HG02571 (cell line): ENCODE results near the gene KIRREL3.

ENCODE experiments used
- ATAC-seq: cut with Tn5 transposase; IDR thresholded peaks from one replicate; pipeline ENCODE4 v1.9.1; 2021; ENCODE audit warnings: mild to moderate bottlenecking, moderate library complexity; ENCODE audit not compliant: unreplicated experiment

The KIRREL3 gene

GRCh38 chr11:126878913-126879482 is 121.6 kb downstream of the KIRREL3 start:
- no peak for ATAC-seq

GRCh38 chr11:126874831-126875230 is 125.7 kb downstream of the KIRREL3 start:
- no peak for ATAC-seq

GRCh38 chr11:126874276-126874675 is 126.3 kb downstream of the KIRREL3 start:
- no peak for ATAC-seq

GRCh38 chr11:126871792-126872191 is 128.8 kb downstream of the KIRREL3 start:
- ATAC-seq, result no peak

- ATAC-seq, result no peak
These were observed 130.5 kb downstream of the KIRREL3 start for GRCh38 chr11:126870021-126870420.

GRCh38 chr11:126868741-126869140 is 131.8 kb downstream of the KIRREL3 start:
- no peak for ATAC-seq

- ATAC-seq, result no peak
These were observed 135.6 kb downstream of the KIRREL3 start for GRCh38 chr11:126864934-126865333.

GRCh38 chr11:126863294-126863997 is 137.1 kb downstream of the KIRREL3 start:
- ATAC-seq, result no peak

GRCh38 chr11:126862664-126863243 is 137.8 kb downstream of the KIRREL3 start:
- no peak for ATAC-seq

GRCh38 chr11:126861796-126862459 is 138.6 kb downstream of the KIRREL3 start:
- ATAC-seq, result no peak

GRCh38 chr11:126857860-126858808 is 142.4 kb downstream of the KIRREL3 start:
- ATAC-seq, result no peak

- ATAC-seq, result no peak
These were observed 145.0 kb downstream of the KIRREL3 start for GRCh38 chr11:126855536-126855935.

GRCh38 chr11:126853732-126854131 is 146.8 kb downstream of the KIRREL3 start:
- ATAC-seq, result no peak

- ATAC-seq, result no peak
These were observed 155.8 kb downstream of the KIRREL3 start for GRCh38 chr11:126844789-126845188.

GRCh38 chr11:126843096-126843495 is 157.5 kb downstream of the KIRREL3 start:
- no peak for ATAC-seq

GRCh38 chr11:126841999-126842398 is 158.6 kb downstream of the KIRREL3 start:
- ATAC-seq, result no peak

- no peak for ATAC-seq
These were observed 159.6 kb downstream of the KIRREL3 start for GRCh38 chr11:126840975-126841374.

GRCh38 chr11:126840201-126840886 is 160.2 kb downstream of the KIRREL3 start:
- ATAC-seq, result no peak

GRCh38 chr11:126839496-126839895 is 161.1 kb downstream of the KIRREL3 start:
- no peak for ATAC-seq

- ATAC-seq, result no peak
These were observed 161.8 kb downstream of the KIRREL3 start for GRCh38 chr11:126838779-126839178.
